GM12891 (cell line): Measurements from ENCODE around the gene DNM1L.

Experiments used
- POLR2A ChIP-seq: IDR thresholded peaks from 2 replicates; pipeline ENCODE4 v1.6.1; 2011; ENCODE audit warnings: low read depth, low read length, control low read depth
- POLR2AphosphoS5 ChIP-seq: IDR thresholded peaks from 2 replicates; pipeline ENCODE4 v1.6.1; 2011; ENCODE audit warnings: low read depth, low read length, control low read depth
- TAF1 ChIP-seq: IDR thresholded peaks from 2 replicates; pipeline ENCODE4 v1.6.1; 2011; ENCODE audit warnings: low read depth, low read length, control low read depth

DNA sequence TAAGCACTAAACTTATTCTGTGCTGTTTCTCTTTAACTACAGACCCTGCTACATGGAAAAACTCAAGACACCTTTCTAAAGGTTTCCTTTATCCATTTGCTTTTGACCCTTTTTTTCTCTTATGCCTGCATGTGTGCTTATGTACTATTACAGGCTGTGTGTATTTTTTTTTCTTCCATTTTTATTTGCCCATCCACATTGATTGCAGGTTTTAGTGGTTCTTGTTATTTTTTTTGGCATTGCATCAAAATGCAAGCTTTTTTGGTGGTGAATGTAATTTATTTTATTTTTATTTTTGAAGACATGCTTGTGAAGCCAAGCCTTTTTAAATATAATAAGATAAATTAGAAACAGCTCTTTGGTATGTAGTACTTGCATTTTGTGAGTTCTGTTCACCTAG, 26.7 kb downstream of the DNM1L start:
- TF ChIP-seq POLR2A (no peak), POLR2AphosphoS5 (no peak), TAF1 (no peak)
